ENCODE results near the gene TAPT1. TPM values are rescaled to one million over a fixed set of nuclear protein-coding genes. Genes with fewer than 3 reads are reported as not detected.

TAPT1 gene
- total and polyA plus RNA-seq, 9 of the 15 experiments (the other 6 are each of a cell fraction or from before 2014, with no cell fraction given) = 1.6 to 36.7 (median 20.7) TPM

- no peaks in the 10 kb centered on the region for H3K27me3 ChIP-seq (ENCODE audit: control insufficient read depth in 2 of 2, insufficient read depth in 2 of 2, low read length in 2 of 2)
- POLR2A ChIA-PET = no interaction called here
- no TSS peak for BruUV-seq (replicated peaks)
Observed at GRCh38 chr4:16159286-16159685, 67.0 kb downstream of the TAPT1 start.

GRCh38 chr4:16158504-16158852, 67.8 kb downstream of the TAPT1 start:
- DNase-seq (ENCODE audit: extremely low read depth in 1 of 4, low spot score in 3 of 4) (no peak), FAIRE-seq (no peak), ATAC-seq (no peak)
- Histone ChIP-seq H3K4me2 (ENCODE audit: insufficient read depth, low read length) (no peak overlapping the region), H3K27me3 (ENCODE audit: control insufficient read depth in 2 of 2, insufficient read depth in 2 of 2, low read length in 2 of 2) (no peaks in the 10 kb centered on the region), H4K20me1 (replicated peaks; ENCODE audit: control insufficient read depth, insufficient read depth, low read length) (no peaks in the 10 kb centered on the region; the same call in 1 of the 2 replicates), H3K9ac (ENCODE audit: insufficient read depth in 1 of 2, low read depth in 2 of 2, low read length in 2 of 2) (no peak overlapping the region), H3K4me3 (no peak overlapping the region), H3K9me3 (replicated peaks; ENCODE audit: control insufficient read depth, insufficient read depth, low read depth, low read length) (no peaks in the 10 kb centered on the region), H3K9me1 (ENCODE audit: control insufficient read depth, insufficient read depth, low read length) (no peaks in the 10 kb centered on the region), H3K27ac (ENCODE audit: extremely low read depth, low read depth, low read length) (no peak overlapping the region), H3K4me1 (replicated peaks in 1 of 2; ENCODE audit: control insufficient read depth in 2 of 2, insufficient read depth in 2 of 2, low read length in 2 of 2) (no peaks in the 10 kb centered on the region), H3K79me2 (ENCODE audit: control insufficient read depth, insufficient read depth, low read length) (no peaks in the 10 kb centered on the region), H2AFZ (ENCODE audit: low read depth, low read length) (no peak overlapping the region), H3K36me3 (ENCODE audit: control insufficient read depth, insufficient read depth, low read length) (peaks cover 18% of the 10 kb centered on the region; the same call in 2 of the 3 replicates)
- ChIA-PET CTCF (ENCODE audit: low intra/inter-chr PET ratio) (no interaction called here), POLR2A (interaction anchor here (0.6 to 1.3 kb wide), 2 partner anchors 22 to 110 kb away, joined by 3 to 4 read pairs; no protein-coding TSS in a partner anchor)
- intact Hi-C loops (cut with micrococcal nuclease) = no loop called here
- 26% methylated on average over 3 of the region's 3 CpGs for WGBS (ENCODE audit: insufficient coverage, low coverage, missing lambda C conversion rate)
- BruUV-seq (replicated peaks) = no TSS peak
- in situ Hi-C loops (cut with MboI) = no loop called here
- no peak for TF ChIP-seq TAF15 (IDR thresholded peaks at IDR 0.05; ENCODE audit: low read depth, low read length)
- TF ChIP-seq SIN3A (IDR thresholded peaks at IDR 0.05; ENCODE audit: borderline replicate concordance in 2 of 2, control insufficient read depth in 1 of 2, low read depth in 2 of 2, low read length in 2 of 2) = no peak
- no peak for TF ChIP-seq PKNOX1 (IDR thresholded peaks at IDR 0.05)
- no peak for TF ChIP-seq CBX5 (IDR thresholded peaks at IDR 0.05; ENCODE audit: borderline replicate concordance, low read depth)
- no peak for TF ChIP-seq EP300 (IDR thresholded peaks at IDR 0.05; ENCODE audit: low read length)
- no peak for TF ChIP-seq NFATC3 (IDR thresholded peaks at IDR 0.05)
- TF ChIP-seq LEF1 (IDR thresholded peaks at IDR 0.05) = no peak
- TF ChIP-seq BRD4 (IDR thresholded peaks at IDR 0.05) = no peak
- no peak for TF ChIP-seq ZFP1 (CRISPR knock-in tag; IDR thresholded peaks at IDR 0.05)
- TF ChIP-seq CREB5 (CRISPR knock-in tag; IDR thresholded peaks at IDR 0.05) = no peak
- no peak for TF ChIP-seq ZNF79 (CRISPR knock-in tag; IDR thresholded peaks at IDR 0.05; ENCODE audit: low read depth)
- no peak for TF ChIP-seq SP1 (CRISPR knock-in tag; IDR thresholded peaks at IDR 0.05)
- TF ChIP-seq ZNF717 (CRISPR knock-in tag; IDR thresholded peaks at IDR 0.05) = no peak
- TF ChIP-seq DEAF1 (CRISPR knock-in tag; IDR thresholded peaks at IDR 0.05) = no peak

More at GRCh38 chr4:16159286-16159685, 67.0 kb downstream of the TAPT1 start:
- CTCF ChIA-PET (ENCODE audit: low intra/inter-chr PET ratio) = no interaction called here
- no peaks in the 10 kb centered on the region for H3K79me2 ChIP-seq (ENCODE audit: control insufficient read depth, insufficient read depth, low read length)
- H2AFZ ChIP-seq (ENCODE audit: low read depth, low read length) = no peak overlapping the region
- no peak for TF ChIP-seq FOXP1 (CRISPR knock-in tag; IDR thresholded peaks at IDR 0.05)
- FAIRE-seq (no peak), ATAC-seq (no peak), DNase-seq (ENCODE audit: extremely low read depth in 1 of 4, low spot score in 3 of 4) (no peak)
- no peak overlapping the region for H3K4me3 ChIP-seq
- in situ Hi-C loops (cut with MboI) = no loop called here
- no peaks in the 10 kb centered on the region for H3K9me1 ChIP-seq (ENCODE audit: control insufficient read depth, insufficient read depth, low read length)
- no peak overlapping the region for H3K9ac ChIP-seq (ENCODE audit: insufficient read depth in 1 of 2, low read depth in 2 of 2, low read length in 2 of 2)
- no peak overlapping the region for H3K27ac ChIP-seq (ENCODE audit: extremely low read depth, low read depth, low read length)
- no peaks in the 10 kb centered on the region for H3K4me1 ChIP-seq (replicated peaks in 1 of 2; ENCODE audit: control insufficient read depth in 2 of 2, insufficient read depth in 2 of 2, low read length in 2 of 2)
- 80% methylated on average over 3 of the region's 3 CpGs for WGBS (ENCODE audit: insufficient coverage, low coverage, missing lambda C conversion rate)
- H3K36me3 ChIP-seq (ENCODE audit: control insufficient read depth, insufficient read depth, low read length) = peaks cover 26% of the 10 kb centered on the region
- no peak overlapping the region for H3K4me2 ChIP-seq (ENCODE audit: insufficient read depth, low read length)
- intact Hi-C loops (cut with micrococcal nuclease) = no loop called here
- no peaks in the 10 kb centered on the region for H3K9me3 ChIP-seq (replicated peaks; ENCODE audit: control insufficient read depth, insufficient read depth, low read depth, low read length)
- H4K20me1 ChIP-seq (replicated peaks; ENCODE audit: control insufficient read depth, insufficient read depth, low read length) = no peaks in the 10 kb centered on the region; the same call in 1 of the 2 replicates

Data from K562 (cell line).